ENCODE measurements around the gene SMCR8. TPM values are rescaled to one million over a fixed set of nuclear protein-coding genes. Genes with fewer than 3 reads are reported as not detected.
A peak's percentile ranks its signal among the peaks of the same experiment; 100 is the strongest.
"Not testable (repeated sequence)": the region's sequence is repeated elsewhere in the genome, so short reads cannot be mapped to it uniquely, and the experiment has no call there.

The SMCR8 gene
- 15.1 and 38.8 TPM in 2 replicates for total RNA-seq

- DNase-seq (ENCODE audit: low read depth) = peak; percentile 97
Measured at GRCh38 chr17:18314731-18315561, at the start of gene SMCR8, which contains the start of gene TOP3A. Gene SMCR8 (plus strand): TSS chr17:18315293. CDS start chr17:18315790, 497 bp downstream. Gene TOP3A (minus strand): TSS chr17:18314994. CDS start chr17:18314778, 216 bp downstream.

DNA sequence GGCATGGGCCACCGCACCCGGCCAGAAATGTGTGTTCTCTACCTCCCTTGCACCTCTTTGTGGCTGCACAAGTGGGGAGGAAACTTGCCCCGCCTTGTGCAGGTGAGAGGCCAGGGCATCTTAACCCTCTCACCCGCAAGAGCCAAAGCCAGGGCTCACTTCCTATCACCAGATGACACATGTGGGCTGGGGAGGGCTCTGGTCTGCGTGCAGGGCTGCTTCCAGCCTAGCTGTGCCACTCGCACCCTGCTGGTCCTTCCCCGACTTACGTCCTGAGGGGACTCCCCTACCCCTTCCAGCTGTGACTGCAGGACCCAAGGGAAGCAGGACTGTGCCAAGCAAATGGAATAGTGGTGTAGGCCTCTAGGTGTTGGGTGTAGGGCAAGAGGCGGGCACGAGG is 47.7 kb upstream of the SMCR8 start:
- no peak for DNase-seq (ENCODE audit: low read depth)

GRCh38 chr17:18267927-18268711 is 47.0 kb upstream of the SMCR8 start:
- DNase-seq (ENCODE audit: low read depth) = peak; percentile 70

DNA sequence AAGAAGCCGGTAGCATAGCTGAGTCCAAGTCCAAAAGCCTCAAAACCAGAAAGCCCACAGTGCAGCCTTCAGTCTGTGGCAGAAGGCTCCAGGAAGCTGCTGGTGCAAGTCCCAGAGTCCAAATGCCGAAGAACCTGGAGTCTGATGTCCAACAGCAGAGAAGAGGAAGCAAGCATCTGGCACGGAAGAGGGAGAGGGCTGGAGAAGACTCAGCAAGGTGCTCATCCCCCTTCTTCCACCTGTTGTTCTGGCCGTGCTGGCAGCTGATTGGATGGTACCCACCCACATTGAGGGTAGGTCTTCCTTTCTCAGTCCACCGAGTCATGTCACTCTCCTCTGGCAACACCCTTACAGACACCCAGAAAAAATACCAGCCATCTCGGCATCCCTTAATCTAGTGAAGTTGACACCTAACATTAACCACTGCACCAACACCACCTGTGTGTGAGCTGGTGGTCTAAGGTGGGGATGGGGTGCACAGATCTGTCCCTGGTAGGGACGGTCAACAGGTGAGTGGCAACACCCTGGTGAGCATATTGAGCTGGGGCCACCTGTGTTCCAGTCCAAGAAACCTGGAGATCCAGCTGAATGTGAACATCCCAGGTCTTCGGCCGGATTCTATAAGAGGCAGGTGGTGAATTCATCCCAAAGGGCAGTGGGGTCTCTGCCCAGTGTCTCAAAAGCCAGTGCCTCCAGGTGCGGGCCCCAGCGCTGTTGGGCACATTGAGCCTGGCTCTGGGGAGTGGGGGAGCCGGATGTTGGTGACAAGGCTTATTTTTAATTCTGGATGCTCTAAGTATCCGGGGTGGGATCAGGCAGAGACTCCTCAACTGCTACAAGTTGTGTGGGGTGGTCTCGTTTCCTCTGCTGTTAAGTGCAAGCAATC is 44.8 kb upstream of the SMCR8 start:
- DNase-seq (ENCODE audit: low read depth) = no peak

DNA sequence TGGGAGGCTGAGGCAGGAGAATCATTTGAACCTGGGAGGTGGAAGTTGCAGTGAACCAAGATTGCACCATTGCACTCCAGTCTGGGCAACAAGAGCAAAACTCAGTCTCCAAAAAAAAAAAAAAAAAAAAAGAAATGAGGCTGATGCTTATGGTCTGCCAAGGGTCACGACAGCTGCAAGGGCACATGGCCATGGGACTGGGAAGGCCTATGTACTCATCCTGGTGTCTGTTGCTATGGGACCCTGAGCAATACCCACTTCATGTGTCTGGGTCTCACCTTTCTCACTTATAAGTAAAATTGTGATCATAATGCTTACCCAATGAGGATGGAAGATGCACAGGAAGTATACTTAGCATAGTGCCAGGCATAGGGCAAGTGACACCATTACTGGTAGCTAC is 38.0 kb upstream of the SMCR8 start:
- DNase-seq (ENCODE audit: low read depth) = no peak

GRCh38 chr17:18278867-18279266 is 36.2 kb upstream of the SMCR8 start:
- DNase-seq (ENCODE audit: low read depth) = no peak

DNA sequence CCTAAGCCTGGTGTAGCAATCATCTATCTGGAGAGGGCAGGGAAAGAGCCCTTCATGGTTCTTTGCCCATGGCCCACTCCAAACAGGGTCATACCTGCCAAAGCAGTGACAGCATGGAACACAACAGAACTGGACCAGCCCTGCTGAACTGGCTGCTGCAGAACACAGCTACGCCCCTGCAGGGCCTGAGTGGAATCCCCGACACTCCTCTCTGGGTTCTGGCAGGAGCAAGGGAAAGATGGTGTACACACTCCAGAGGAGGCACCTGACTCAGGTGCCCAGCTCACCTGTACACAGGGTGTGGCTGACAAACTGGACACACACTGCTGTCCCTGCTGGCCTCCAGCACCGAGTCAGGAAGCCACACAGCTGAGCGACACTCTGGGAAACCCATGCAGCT is 34.8 kb upstream of the SMCR8 start:
- no peak for DNase-seq (ENCODE audit: low read depth)

DNA sequence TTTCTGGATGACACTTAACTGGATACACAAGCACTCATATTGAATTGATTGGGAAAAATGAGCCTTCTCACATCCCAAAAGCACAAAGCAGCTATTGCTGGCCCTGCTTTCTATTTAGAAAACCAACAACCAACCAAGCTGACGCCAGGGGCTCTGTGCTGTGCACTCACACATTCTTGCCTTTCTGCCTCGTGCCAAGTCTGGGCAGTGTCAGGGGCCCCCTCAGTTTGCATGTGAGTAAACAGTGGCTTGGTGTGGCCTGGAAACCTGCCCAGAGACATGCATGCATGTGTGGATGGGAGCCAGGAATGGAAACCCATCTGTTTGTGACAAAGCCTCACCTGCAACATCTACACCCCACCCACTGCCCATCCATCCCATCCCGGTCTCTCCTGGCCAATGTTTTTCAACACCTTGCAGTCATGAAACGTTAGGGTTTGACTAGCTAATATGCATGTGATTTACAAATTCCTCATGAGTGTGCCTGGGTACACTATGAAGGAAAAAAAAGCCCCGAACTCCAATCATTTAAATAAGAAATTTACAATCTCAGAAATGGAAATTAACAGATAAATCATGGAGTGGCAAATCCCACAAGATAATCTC is 34.2 kb upstream of the SMCR8 start:
- DNase-seq (ENCODE audit: low read depth) = no peak

DNA sequence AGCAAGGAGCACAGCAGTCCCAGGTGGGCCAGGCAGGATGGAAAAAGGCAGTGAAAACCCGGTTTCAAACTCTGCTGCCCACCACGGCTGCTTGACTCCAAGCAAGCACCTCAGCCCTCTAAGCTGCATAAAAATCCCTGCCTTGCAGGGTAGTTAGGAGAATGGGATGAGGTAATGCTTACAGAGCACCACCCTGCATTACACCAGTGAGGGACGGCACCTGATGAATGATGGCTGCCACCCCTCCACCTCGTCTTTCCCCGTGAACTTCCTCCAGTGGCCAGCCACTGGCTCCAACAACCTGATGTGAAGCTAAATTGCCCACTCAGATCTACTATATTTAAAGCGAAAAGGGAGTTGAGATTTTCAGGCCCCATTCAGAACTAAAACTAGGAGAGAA is 33.3 kb upstream of the SMCR8 start:
- no peak for DNase-seq (ENCODE audit: low read depth)

- no peak for DNase-seq (ENCODE audit: low read depth)
Measured at GRCh38 chr17:18285296-18285695, 29.8 kb upstream of the SMCR8 start.

DNA sequence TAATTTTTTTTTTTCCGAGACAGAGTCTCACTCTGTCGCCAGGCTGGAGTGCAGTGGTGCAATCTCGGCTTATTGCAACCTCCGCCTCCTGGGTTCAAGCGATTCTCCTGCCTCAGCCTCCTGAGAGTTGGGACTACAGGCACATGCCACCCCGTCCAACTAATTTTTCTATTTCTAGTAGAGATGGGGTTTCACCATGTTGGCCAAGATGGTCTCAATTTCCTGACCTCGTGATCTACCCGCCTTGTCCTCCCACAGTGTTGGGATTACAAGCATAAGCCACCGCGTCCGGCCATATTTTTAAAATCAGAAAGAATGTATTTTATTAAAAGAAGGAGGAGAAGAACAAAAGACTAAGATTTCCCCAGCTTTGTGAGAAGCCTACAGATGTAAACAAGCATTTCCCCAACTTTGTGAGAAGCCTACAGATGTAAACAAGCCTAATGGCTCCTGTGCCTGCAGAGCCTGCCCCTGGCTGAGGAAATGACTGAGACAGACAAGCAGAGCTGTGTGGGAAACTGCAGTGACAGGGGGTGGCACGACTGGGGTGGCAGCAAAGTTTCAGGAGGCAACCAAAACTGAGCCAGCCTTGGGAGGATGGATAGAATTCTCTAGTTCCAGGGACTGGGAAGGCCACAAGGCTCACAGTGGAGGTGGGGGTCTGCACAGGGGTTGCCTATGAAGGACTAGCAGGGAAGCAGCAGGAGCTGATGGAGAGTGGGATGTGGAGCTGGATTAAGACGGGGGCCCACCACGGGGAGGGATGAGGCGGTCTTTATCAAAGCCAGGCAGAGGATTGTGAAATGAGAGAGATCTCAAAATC is 23.2 kb upstream of the SMCR8 start:
- DNase-seq (ENCODE audit: low read depth) = no peak

GRCh38 chr17:18298061-18298460 is 17.0 kb upstream of the SMCR8 start:
- DNase-seq (ENCODE audit: low read depth) = not testable (repeated sequence)

DNA sequence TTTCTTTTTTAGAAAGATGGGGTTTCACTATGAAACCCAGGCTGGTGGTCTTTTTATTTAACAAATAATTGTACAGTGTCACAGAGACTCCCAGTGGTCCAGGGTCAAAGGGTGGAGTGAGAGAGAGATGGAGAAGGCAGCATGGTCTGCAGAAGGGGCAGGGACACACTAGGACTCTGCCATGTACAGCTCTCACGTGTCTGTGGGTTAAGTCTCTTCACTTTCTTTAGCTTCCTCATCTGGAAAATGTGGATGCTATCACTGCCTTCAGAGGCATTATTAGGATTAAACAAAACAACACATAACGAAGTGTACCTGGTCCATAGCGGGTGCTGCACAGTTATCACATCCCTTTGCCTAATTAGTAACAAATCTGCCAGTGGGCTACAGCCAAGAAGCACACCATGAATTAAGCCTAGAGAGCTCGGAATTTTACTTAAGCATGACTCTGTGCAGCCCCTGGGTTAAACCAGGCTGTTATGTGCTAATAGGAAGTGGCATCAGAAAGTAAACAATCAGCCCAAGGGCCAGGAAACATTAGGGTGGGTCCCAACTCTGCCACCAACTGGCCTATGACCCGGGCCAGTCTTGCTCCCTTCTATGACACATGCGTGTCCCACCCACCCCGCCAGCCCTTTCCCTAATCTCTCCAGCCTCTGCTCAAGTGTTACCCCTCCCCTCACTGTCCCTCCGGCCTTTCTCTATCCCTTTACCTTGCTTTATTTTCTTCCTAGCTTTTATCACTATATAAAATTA is 14.2 kb upstream of the SMCR8 start:
- no peak for DNase-seq (ENCODE audit: low read depth)

- DNase-seq (ENCODE audit: low read depth) = not testable (repeated sequence)
Measured at GRCh38 chr17:18303206-18303605, 11.9 kb upstream of the SMCR8 start.

DNA sequence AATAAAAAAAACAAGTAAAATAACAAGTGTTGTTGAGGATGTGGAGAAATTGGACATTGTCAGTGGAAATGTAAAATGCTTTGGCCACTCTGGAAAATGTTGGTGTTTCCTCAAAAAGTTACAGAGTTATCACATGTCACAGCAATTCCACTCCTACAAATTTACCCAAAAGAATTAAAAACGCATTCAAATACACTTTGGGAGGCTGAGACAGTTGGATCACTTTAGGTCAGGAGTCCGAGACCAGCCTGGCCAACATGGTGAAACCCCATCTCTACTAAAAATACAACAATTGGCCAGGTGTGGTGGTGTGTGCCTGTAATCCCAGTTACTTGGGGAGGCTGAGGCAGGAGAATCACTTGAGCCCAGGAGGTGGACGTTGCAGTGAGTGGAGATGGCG is 5.9 kb upstream of the SMCR8 start:
- no peak for DNase-seq (ENCODE audit: low read depth)

DNA sequence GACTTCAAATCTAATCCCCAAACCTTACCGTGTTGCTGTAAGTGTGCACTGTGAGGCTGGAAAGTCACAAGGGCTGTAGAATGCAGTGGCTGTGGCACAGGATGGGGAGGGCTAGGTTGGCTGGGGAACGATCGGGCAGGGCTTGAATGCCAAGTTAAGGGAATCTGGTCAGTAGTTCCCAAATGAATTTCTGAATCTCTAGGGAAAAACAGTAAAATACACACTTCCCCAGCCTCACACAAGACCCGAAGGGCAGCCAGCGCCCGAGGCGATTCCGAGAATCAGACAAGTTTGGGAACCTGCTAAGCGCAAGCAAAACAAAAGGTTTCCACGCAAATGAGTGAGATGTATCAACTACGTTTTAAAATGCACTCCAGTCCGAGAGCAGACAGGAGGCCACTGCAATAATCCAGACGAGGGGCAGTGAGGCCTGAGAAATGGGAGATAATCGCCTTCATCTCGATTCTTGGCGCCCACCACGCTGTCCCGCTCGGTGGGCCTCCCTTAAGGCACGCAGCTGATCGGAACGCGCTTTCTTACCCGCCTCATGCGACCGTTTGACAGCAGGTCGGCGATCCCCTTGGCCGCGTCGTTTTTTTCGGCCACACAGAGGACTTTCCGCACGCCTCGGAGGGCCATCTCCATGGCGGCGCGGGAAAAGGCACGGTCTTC is 898 bp upstream of the SMCR8 start:
- peak; percentile 14 for DNase-seq (ENCODE audit: low read depth)

DNA sequence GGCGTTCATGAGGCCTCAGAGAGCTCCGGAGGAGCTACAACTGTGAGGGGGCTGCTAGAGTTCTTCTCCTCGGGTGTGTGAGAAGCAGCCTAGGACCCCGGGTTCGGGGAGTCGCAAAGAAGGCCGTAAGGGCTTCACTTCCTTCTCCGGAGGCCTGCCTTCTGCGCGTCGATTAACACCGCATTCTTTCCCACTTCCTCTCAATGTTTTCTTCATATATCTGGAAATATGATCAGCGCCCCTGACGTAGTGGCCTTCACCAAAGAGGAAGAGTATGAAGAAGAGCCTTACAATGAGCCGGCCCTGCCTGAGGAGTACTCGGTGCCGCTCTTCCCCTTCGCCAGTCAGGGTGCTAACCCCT is 449 bp downstream of the SMCR8 start:
- DNase-seq (ENCODE audit: low read depth) = no peak

DNA sequence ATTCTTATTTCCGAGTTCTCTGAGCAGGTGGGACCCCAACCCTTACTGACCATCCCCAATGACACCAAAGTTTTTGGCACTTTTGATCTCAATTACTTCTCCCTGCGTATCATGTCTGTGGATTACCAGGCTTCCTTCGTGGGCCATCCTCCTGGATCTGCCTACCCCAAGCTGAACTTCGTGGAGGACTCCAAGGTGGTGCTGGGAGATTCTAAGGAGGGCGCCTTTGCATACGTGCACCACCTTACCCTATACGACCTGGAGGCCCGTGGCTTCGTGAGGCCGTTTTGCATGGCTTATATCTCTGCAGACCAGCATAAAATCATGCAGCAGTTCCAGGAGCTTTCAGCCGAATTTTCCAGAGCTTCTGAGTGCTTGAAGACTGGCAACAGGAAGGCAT is 868 bp downstream of the SMCR8 start:
- DNase-seq (ENCODE audit: low read depth) = no peak

DNA sequence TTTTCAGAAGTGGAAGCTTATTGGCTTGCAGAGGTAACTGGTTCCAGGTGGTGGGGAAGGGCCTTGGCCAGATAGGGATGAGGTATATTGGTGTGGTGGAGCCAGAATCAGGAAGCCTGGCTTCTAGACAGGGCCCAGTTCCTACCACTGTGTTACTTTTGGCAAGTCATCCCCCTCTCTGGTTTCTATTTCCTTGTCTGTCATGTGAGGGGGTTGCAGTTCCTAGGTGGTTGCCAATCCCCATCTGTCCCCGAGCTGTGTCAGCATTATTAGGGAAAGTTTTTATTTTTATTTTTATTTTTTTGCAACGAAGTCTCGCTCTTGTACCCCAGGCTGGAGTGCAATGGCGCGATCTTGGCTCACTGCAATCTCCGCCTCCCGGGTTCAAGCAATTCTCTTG is 3.0 kb downstream of the SMCR8 start:
- DNase-seq (ENCODE audit: low read depth) = no peak
